VCaP (cell line): ENCODE measurements around the gene HSF2.

Experiments used
- H3K27ac ChIP-seq: fragments of 450-650 bp; 2 replicates; pipeline ENCODE4 v1.5.1; 2017
- CTCF ChIP-seq: fragments of 450-650 bp; conservative IDR thresholded peaks from 2 replicates; pipeline ENCODE4 v1.5.1; 2017; ENCODE audit warnings: mild to moderate bottlenecking, moderate library complexity

Gene HSF2

GRCh38 chr6:122408702-122409458 is 9.4 kb downstream of the HSF2 start:
- no peak for TF ChIP-seq CTCF
- no peak overlapping the region for H3K27ac ChIP-seq

GRCh38 chr6:122412001-122412400 is 12.5 kb downstream of the HSF2 start:
- no peak overlapping the region for H3K27ac ChIP-seq
- no peak for TF ChIP-seq CTCF

- TF ChIP-seq CTCF = no peak
- H3K27ac ChIP-seq = no peak overlapping the region
Measured at GRCh38 chr6:122416825-122417224, 17.4 kb downstream of the HSF2 start.

DNA sequence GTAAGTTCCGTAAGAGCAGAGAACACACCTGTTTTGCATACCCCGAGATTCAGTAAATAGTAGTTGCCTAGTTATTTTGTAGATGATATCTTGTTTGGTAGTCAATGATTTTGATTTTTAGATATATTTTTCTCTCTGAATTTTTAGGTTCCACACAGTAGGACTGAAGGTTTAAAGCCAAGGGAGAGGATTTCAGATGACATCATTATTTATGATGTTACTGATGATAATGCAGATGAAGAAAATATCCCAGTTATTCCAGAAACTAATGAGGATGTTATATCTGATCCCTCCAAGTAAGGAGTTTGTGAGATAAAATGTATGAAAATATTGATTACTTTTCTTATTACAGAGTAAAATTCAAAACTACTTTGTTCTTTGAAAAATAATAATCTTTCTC is 22.6 kb downstream of the HSF2 start:
- H3K27ac ChIP-seq = no peak overlapping the region
- TF ChIP-seq CTCF = no peak

DNA sequence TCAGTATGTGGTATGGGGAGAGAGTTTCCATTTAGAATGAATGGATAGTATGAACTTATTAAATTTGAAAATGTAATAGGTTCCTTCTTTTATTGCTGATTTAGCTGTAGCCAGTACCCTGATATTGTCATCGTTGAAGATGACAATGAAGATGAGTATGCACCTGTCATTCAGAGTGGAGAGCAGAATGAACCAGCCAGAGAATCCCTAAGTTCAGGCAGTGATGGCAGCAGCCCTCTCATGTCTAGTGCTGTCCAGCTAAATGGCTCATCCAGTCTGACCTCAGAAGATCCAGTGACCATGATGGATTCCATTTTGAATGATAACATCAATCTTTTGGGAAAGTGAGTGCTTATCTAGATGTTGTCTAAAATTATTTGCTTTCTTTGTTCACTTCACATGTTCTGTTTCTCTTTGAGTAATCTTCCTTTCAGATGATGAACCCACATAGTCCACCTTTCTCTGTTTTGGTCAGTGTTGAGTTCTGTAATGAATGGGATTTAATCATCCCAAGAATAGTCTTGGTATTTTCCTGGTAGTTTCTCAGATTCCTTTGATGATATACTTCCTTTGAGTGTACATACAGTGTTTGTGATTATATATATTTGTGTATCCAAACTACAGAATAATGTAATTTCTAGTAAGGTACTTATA is 23.3 kb downstream of the HSF2 start:
- no peak for TF ChIP-seq CTCF

GRCh38 chr6:122423734-122424133 is 24.3 kb downstream of the HSF2 start:
- TF ChIP-seq CTCF = no peak
- H3K27ac ChIP-seq = no peak overlapping the region

More for the DNA sequence above, 23.3 kb downstream of the HSF2 start:
- H3K27ac ChIP-seq = no peak overlapping the region

DNA sequence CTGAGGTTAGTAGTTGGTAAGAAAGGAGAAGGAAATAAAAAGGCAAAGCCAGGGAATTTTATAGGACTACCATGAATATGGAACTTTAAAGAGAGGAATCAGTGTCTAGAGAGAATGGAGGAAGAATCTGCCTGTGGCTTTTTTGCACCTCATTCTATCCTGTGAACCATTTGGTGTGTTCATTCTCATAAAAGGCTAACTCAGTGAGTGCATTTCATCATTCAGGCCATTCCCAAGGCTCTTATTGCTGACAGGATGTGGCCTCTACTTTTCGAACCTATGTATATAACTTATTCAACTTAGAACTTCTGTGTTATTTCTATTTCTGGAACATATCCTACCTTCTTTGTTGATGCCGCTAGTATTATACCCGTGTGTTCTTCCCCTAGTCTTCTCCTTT is 27.1 kb downstream of the HSF2 start:
- H3K27ac ChIP-seq = no peak overlapping the region
- TF ChIP-seq CTCF = no peak
